ENCODE measurements around the gene KLRG1. TPM values are rescaled to one million over a fixed set of nuclear protein-coding genes. Genes with fewer than 3 reads are reported as not detected.

The KLRG1 gene
- total RNA-seq, 4 donors from 2014 or later, result 1.0 to 29.7 (median 1.6) TPM; not detected in 1

DNA sequence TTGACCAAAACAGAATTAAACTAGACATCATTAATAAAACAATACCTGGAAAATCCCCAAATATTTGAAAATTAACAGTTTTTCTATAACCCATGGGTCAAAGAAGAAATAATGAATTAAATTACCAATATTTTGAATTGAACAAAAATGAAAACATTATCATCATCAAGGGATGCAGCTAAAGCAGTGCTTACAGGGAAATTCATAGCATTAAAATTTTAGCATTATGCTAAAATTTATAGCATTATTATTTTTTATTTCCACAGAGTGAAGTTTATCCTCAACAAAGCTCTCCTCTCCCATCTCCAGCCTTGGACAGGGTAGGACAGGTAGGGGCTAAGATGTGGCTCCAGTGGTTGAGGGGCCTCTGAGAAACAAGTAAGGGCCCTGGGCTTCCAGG, 20.6 kb upstream of the KLRG1 start:
- Histone ChIP-seq H3K36me3 (no peaks in the 10 kb centered on the region), H3K27me3 (no peaks in the 10 kb centered on the region), H3K27ac (no peak overlapping the region), H3K4me3 (no peak overlapping the region), H3K4me1 (no peaks in the 10 kb centered on the region), H3K9me3 (peaks cover 0 to 10% (median 4%) of the 10 kb centered on the region in 4 donors)
- TF ChIP-seq, protein P1, sequence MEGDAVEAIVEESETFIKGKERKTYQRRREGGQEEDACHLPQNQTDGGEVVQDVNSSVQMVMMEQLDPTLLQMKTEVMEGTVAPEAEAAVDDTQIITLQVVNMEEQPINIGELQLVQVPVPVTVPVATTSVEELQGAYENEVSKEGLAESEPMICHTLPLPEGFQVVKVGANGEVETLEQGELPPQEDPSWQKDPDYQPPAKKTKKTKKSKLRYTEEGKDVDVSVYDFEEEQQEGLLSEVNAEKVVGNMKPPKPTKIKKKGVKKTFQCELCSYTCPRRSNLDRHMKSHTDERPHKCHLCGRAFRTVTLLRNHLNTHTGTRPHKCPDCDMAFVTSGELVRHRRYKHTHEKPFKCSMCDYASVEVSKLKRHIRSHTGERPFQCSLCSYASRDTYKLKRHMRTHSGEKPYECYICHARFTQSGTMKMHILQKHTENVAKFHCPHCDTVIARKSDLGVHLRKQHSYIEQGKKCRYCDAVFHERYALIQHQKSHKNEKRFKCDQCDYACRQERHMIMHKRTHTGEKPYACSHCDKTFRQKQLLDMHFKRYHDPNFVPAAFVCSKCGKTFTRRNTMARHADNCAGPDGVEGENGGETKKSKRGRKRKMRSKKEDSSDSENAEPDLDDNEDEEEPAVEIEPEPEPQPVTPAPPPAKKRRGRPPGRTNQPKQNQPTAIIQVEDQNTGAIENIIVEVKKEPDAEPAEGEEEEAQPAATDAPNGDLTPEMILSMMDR (IDR thresholded peaks at IDR 0.05), result no peak
- DNase-seq, result no peak

DNA sequence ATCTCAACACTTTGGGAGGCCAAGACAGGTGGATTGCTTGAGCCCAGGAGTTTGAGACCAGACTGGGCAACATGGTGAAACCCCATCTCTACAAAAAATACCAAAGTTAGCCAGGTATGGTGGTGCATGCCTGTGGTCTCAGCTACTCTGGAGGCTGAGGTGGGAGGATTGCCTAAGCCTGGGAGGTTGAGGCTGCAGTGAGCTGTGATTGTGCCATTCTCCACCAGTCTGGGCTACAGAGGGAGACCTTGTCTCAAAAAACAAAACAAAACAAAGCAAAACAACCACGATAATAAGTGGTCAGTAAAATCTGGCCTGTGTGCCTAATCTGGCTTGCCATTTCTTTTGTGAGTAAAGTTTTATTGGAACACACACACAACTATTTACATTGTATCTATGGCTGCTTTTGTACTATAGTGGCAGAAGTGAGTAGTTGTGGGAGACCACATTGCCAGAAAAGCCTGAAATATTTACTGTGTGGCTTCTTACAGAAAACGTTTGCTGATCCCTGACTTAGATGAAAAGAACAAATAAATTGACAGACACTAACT, 19.4 kb upstream of the KLRG1 start:
- TF ChIP-seq, protein P1 (IDR thresholded peaks at IDR 0.05), result no peak
- no peak for TF ChIP-seq POLR2A (IDR thresholded peaks at IDR 0.05)
- H3K27ac ChIP-seq, result no peak overlapping the region
- DNase-seq, result no peak
- no peaks in the 10 kb centered on the region for H3K36me3 ChIP-seq
- no peaks in the 10 kb centered on the region for H3K4me1 ChIP-seq
- no peaks in the 10 kb centered on the region for H3K27me3 ChIP-seq
- peaks cover 0 to 10% (median 4%) of the 10 kb centered on the region in 4 donors for H3K9me3 ChIP-seq
- no peak overlapping the region for H3K4me3 ChIP-seq

- Histone ChIP-seq H3K27me3 (no peaks in the 10 kb centered on the region), H3K4me3 (no peak overlapping the region), H3K27ac (no peak overlapping the region), H3K36me3 (no peaks in the 10 kb centered on the region), H3K4me1 (no peaks in the 10 kb centered on the region), H3K9me3 (peaks cover 0 to 10% (median 4%) of the 10 kb centered on the region in 4 donors)
- TF ChIP-seq POLR2A (IDR thresholded peaks at IDR 0.05), result no peak
- TF ChIP-seq, protein P1 (IDR thresholded peaks at IDR 0.05), result no peak
- no peak for DNase-seq
Observed at GRCh38 chr12:8970432-8970831, 18.9 kb upstream of the KLRG1 start.

GRCh38 chr12:8980137-8980536, 9.2 kb upstream of the KLRG1 start:
- no peak overlapping the region for H3K4me3 ChIP-seq
- DNase-seq, result no peak
- TF ChIP-seq, protein P1 (IDR thresholded peaks at IDR 0.05), result no peak
- no peak for TF ChIP-seq POLR2A (IDR thresholded peaks at IDR 0.05)
- no peaks in the 10 kb centered on the region for H3K36me3 ChIP-seq
- peaks cover 0 to 6% (median 0%) of the 10 kb centered on the region in 4 donors for H3K9me3 ChIP-seq
- no peak overlapping the region for H3K27ac ChIP-seq
- no peaks in the 10 kb centered on the region for H3K27me3 ChIP-seq
- no peaks in the 10 kb centered on the region for H3K4me1 ChIP-seq

GRCh38 chr12:8985213-8985754, 4.1 kb upstream of the KLRG1 start:
- H3K36me3 ChIP-seq, result no peaks in the 10 kb centered on the region
- DNase-seq, result no peak
- no peaks in the 10 kb centered on the region for H3K27me3 ChIP-seq
- no peaks in the 10 kb centered on the region for H3K9me3 ChIP-seq
- no peaks in the 10 kb centered on the region for H3K4me1 ChIP-seq
- TF ChIP-seq POLR2A (IDR thresholded peaks at IDR 0.05), result no peak
- TF ChIP-seq, protein P1 (IDR thresholded peaks at IDR 0.05), result no peak
- no peak overlapping the region for H3K4me3 ChIP-seq
- H3K27ac ChIP-seq, result no peak overlapping the region
